ENCODE data around the gene FANCM.

FANCM gene

DNA sequence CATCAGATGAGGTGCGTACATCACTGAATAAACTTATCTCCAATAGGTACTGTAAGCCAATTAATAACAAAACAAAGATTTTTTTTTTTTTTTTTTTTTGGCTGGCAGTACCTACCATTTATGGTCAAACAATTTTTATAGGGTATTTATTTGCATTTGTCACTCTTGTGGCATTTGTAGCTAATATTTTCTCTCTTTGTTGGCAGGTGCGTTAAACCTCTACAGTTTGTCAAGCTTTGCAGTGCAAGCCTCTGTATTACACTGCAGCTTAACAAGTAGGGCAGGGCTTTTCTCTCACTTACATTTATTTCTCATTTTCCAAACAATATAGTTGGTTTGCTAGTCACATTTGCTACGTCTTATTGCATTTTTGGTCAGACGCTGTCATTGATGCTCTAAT lies 39.5 kb upstream of the FANCM start:
- TF ChIP-seq, protein P1, sequence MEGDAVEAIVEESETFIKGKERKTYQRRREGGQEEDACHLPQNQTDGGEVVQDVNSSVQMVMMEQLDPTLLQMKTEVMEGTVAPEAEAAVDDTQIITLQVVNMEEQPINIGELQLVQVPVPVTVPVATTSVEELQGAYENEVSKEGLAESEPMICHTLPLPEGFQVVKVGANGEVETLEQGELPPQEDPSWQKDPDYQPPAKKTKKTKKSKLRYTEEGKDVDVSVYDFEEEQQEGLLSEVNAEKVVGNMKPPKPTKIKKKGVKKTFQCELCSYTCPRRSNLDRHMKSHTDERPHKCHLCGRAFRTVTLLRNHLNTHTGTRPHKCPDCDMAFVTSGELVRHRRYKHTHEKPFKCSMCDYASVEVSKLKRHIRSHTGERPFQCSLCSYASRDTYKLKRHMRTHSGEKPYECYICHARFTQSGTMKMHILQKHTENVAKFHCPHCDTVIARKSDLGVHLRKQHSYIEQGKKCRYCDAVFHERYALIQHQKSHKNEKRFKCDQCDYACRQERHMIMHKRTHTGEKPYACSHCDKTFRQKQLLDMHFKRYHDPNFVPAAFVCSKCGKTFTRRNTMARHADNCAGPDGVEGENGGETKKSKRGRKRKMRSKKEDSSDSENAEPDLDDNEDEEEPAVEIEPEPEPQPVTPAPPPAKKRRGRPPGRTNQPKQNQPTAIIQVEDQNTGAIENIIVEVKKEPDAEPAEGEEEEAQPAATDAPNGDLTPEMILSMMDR (IDR thresholded peaks at IDR 0.05; ENCODE audit: insufficient read depth, low read length, poor library complexity, severe bottlenecking): no peak

DNA sequence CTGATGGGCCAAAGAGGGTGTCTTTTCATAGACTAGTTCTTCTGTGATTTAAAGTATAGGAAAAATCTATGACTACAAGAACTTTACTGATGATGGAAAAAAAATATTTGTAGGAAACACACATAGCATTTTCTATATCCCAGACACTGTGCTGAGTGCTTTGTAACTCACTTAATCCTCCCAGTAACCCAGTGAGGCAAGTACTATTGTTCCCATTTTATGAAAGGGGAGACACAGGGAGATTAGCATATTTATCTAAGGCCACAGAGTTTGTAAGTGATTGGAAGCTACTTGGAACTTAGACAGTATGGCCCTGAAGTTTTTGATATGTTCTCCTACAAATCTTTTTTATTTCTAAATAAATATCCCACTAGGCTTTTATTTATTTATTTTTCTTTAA lies 31.9 kb upstream of the FANCM start:
- no peak for DNase-seq (ENCODE audit: extremely low read depth, insufficient read length)
- H3K27me3 ChIP-seq (replicated peaks; ENCODE audit: control insufficient read depth, insufficient read depth, low read length): no peaks in the 10 kb centered on the region
- no peak overlapping the region for H3K4me3 ChIP-seq (replicated peaks; ENCODE audit: low read depth, low read length)
- TF ChIP-seq, protein P1 (IDR thresholded peaks at IDR 0.05; ENCODE audit: insufficient read depth, low read length, poor library complexity, severe bottlenecking): no peak
- H3K36me3 ChIP-seq (ENCODE audit: control insufficient read depth, insufficient read depth, low read length): peaks cover 5% of the 10 kb centered on the region

More for the DNA sequence above, 39.5 kb upstream of the FANCM start:
- no peaks in the 10 kb centered on the region for H3K27me3 ChIP-seq (replicated peaks; ENCODE audit: control insufficient read depth, insufficient read depth, low read length)
- no peak for DNase-seq (ENCODE audit: extremely low read depth, insufficient read length)
- peaks cover 3% of the 10 kb centered on the region for H3K36me3 ChIP-seq (ENCODE audit: control insufficient read depth, insufficient read depth, low read length)
- no peak overlapping the region for H3K4me3 ChIP-seq (replicated peaks; ENCODE audit: low read depth, low read length)

- Histone ChIP-seq H3K27me3 (replicated peaks; ENCODE audit: control insufficient read depth, insufficient read depth, low read length) (no peaks in the 10 kb centered on the region), H3K4me3 (replicated peaks; ENCODE audit: low read depth, low read length) (no peak overlapping the region), H3K36me3 (ENCODE audit: control insufficient read depth, insufficient read depth, low read length) (peaks cover 5% of the 10 kb centered on the region)
- TF ChIP-seq, protein P1 (IDR thresholded peaks at IDR 0.05; ENCODE audit: insufficient read depth, low read length, poor library complexity, severe bottlenecking): no peak
- DNase-seq (ENCODE audit: extremely low read depth, insufficient read length): no peak
Measured at GRCh38 chr14:45104561-45104960, 31.2 kb upstream of the FANCM start.

DNA sequence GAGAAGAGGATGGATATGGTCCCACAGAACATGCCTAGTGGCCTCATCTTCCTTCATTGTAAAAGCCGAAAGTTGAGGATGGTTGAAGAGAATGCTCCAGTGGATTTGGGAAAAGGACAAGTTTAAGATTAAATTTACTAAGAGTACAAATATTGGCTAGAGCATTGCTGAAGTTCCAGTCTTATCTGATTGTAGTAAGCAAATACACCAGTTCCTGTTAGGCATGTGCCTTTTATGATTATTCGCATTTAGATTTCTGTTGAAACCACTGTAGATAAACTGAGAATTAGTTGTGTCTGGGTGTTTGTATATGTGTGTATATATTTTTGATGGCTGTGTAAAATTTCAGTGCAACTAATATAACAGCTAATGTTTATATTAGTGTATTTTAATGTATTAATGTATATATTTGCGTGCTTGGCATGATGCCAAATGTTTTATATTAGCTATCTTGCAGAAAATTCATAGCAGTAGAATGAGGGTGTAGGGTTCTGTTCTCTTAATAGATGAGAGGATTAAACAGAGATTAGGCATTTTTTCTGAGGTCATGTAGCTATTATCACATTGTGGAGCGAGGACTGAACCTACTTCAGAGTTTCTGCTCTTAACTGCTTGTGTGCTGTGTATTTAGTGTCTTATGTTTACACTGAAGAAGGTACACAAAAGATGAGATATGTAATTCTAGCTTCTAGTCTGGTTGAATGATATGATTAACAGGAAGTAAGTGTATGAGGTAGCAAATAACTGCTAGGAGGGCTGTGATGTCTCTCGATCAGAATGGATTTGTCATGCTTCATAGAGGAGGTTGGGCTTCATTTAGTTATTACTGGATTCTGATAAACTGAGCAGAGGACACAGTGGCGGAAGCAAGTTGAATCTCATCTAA lies 22.6 kb upstream of the FANCM start:
- peaks cover 7% of the 10 kb centered on the region for H3K36me3 ChIP-seq (ENCODE audit: control insufficient read depth, insufficient read depth, low read length)
- no peaks in the 10 kb centered on the region for H3K27me3 ChIP-seq (replicated peaks; ENCODE audit: control insufficient read depth, insufficient read depth, low read length)
- H3K4me3 ChIP-seq (replicated peaks; ENCODE audit: low read depth, low read length): no peak overlapping the region
- no peak for DNase-seq (ENCODE audit: extremely low read depth, insufficient read length)
- TF ChIP-seq, protein P1 (IDR thresholded peaks at IDR 0.05; ENCODE audit: insufficient read depth, low read length, poor library complexity, severe bottlenecking): no peak

GRCh38 chr14:45114327-45114726 lies 21.4 kb upstream of the FANCM start:
- TF ChIP-seq, protein P1 (IDR thresholded peaks at IDR 0.05; ENCODE audit: insufficient read depth, low read length, poor library complexity, severe bottlenecking): no peak
- no peak overlapping the region for H3K4me3 ChIP-seq (replicated peaks; ENCODE audit: low read depth, low read length)
- H3K36me3 ChIP-seq (ENCODE audit: control insufficient read depth, insufficient read depth, low read length): peaks cover 7% of the 10 kb centered on the region
- H3K27me3 ChIP-seq (replicated peaks; ENCODE audit: control insufficient read depth, insufficient read depth, low read length): no peaks in the 10 kb centered on the region
- DNase-seq (ENCODE audit: extremely low read depth, insufficient read length): no peak
